Measurements from ENCODE around the gene HOXD13. TPM values are rescaled to one million over a fixed set of nuclear protein-coding genes. Genes with fewer than 3 reads are reported as not detected.

Gene HOXD13
- total and polyA plus RNA-seq, 2 donors (not counting 1 experiment from before 2014, with no cell fraction given): not detected

DNA sequence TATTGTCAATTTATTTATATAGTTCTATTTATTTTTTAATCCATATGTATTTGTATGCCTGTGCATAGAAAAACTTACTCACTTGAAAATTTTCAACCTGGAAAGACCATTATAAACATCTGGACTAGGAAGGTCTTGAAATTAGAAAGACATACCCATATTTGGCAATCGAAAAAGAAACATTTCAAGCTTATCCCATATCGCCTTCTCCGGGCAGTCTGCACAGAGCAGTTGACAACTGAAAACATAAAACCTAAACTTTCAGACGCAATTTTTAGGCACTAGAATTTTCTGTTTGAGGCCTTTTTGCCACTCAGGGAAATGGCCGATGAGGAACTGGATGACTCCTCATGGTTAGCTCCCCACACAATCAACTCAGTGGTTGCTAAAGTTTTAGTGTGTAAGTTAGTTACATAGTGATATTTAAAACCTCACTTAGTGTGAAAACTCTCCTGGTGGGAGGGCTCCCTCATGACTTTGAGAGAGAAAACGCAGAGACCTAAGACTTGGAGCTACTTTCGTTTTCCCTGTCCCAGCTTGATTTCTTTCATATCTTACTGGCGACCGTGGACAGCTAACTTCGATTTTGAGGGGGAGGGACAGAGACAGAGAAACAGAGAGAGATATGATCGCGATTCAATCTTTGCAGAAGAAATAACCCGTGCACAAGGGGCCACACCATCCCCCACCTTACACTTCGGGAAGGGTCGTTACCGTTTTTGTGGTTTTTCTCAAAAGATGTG is 3.9 kb downstream of the HOXD13 start:
- Histone ChIP-seq H3K4me1 (ENCODE audit: control insufficient read depth, extremely low read depth, insufficient read depth, low read length) (no peaks in the 10 kb centered on the region), H2AFZ (ENCODE audit: low read length) (no peak overlapping the region), H3K9me3 (ENCODE audit: control insufficient read depth, insufficient read depth, low read depth, low read length) (no peaks in the 10 kb centered on the region), H4K20me1 (ENCODE audit: control insufficient read depth, extremely low read depth, insufficient read depth, low read length) (no peaks in the 10 kb centered on the region), H3K36me3 (ENCODE audit: control insufficient read depth, insufficient read depth, low read length) (no peaks in the 10 kb centered on the region), H3K27me3 (ENCODE audit: control insufficient read depth, insufficient read depth, low read length) (peaks cover 86% of the 10 kb centered on the region), H3K9ac (ENCODE audit: insufficient read depth, low read length) (no peak overlapping the region), H3K79me2 (ENCODE audit: control insufficient read depth, insufficient read depth, low read length) (no peaks in the 10 kb centered on the region), H3K4me2 (ENCODE audit: extremely low read depth, insufficient read depth, low read length) (peak overlapping the region; percentile 85), H3K4me3 (replicated peaks in 1 of 4; ENCODE audit: control extremely low read depth in 1 of 4, insufficient read depth in 1 of 4, low read depth in 3 of 4, low read length in 4 of 4) (peak overlapping the region; percentile 36 to 53 (median 44)), H3K27ac (ENCODE audit: insufficient read depth, low read length) (no peak overlapping the region)
- no peak for DNase-seq (ENCODE audit: low read depth in 2 of 2)
- TF ChIP-seq CTCF (conservative IDR thresholded peaks at IDR 0.05 in 1 of 2, IDR thresholded peaks at IDR 0.05 in 1 of 2; ENCODE audit: low read depth in 1 of 2, low read length in 2 of 2): no peak
- TF ChIP-seq EZH2 (IDR thresholded peaks at IDR 0.05; ENCODE audit: low read length, missing control alignments): no peak

- Histone ChIP-seq H3K4me3 (replicated peaks in 1 of 4; ENCODE audit: control extremely low read depth in 1 of 4, insufficient read depth in 1 of 4, low read depth in 3 of 4, low read length in 4 of 4) (peak overlapping the region; percentile 36 to 53 (median 44)), H3K9me3 (ENCODE audit: control insufficient read depth, insufficient read depth, low read depth, low read length) (no peaks in the 10 kb centered on the region), H3K36me3 (ENCODE audit: control insufficient read depth, insufficient read depth, low read length) (no peaks in the 10 kb centered on the region), H3K4me2 (ENCODE audit: extremely low read depth, insufficient read depth, low read length) (peak overlapping the region; percentile 85), H2AFZ (ENCODE audit: low read length) (peak overlapping the region; percentile 39), H4K20me1 (ENCODE audit: control insufficient read depth, extremely low read depth, insufficient read depth, low read length) (no peaks in the 10 kb centered on the region), H3K79me2 (ENCODE audit: control insufficient read depth, insufficient read depth, low read length) (no peaks in the 10 kb centered on the region), H3K4me1 (ENCODE audit: control insufficient read depth, extremely low read depth, insufficient read depth, low read length) (no peaks in the 10 kb centered on the region), H3K9ac (ENCODE audit: insufficient read depth, low read length) (no peak overlapping the region), H3K27me3 (ENCODE audit: control insufficient read depth, insufficient read depth, low read length) (peaks cover 85% of the 10 kb centered on the region), H3K27ac (ENCODE audit: insufficient read depth, low read length) (no peak overlapping the region)
- peak; percentile 33 to 66 for DNase-seq (ENCODE audit: low read depth in 2 of 2)
- TF ChIP-seq CTCF (conservative IDR thresholded peaks at IDR 0.05 in 1 of 2, IDR thresholded peaks at IDR 0.05 in 1 of 2; ENCODE audit: low read depth in 1 of 2, low read length in 2 of 2): peak; percentile 82 to 92
- TF ChIP-seq EZH2 (IDR thresholded peaks at IDR 0.05; ENCODE audit: low read length, missing control alignments): no peak
These were observed 4.7 kb downstream of the HOXD13 start for GRCh38 chr2:176096986-176097819.

- H3K79me2 ChIP-seq (ENCODE audit: control insufficient read depth, insufficient read depth, low read length): no peaks in the 10 kb centered on the region
- no peaks in the 10 kb centered on the region for H3K4me1 ChIP-seq (ENCODE audit: control insufficient read depth, extremely low read depth, insufficient read depth, low read length)
- H3K4me2 ChIP-seq (ENCODE audit: extremely low read depth, insufficient read depth, low read length): peak overlapping the region; percentile 32
- no peak overlapping the region for H3K9ac ChIP-seq (ENCODE audit: insufficient read depth, low read length)
- no peaks in the 10 kb centered on the region for H3K36me3 ChIP-seq (ENCODE audit: control insufficient read depth, insufficient read depth, low read length)
- no peak overlapping the region for H2AFZ ChIP-seq (ENCODE audit: low read length)
- H3K27ac ChIP-seq (ENCODE audit: insufficient read depth, low read length): no peak overlapping the region
- peaks cover 90% of the 10 kb centered on the region for H3K27me3 ChIP-seq (ENCODE audit: control insufficient read depth, insufficient read depth, low read length)
- H4K20me1 ChIP-seq (ENCODE audit: control insufficient read depth, extremely low read depth, insufficient read depth, low read length): no peaks in the 10 kb centered on the region
- H3K4me3 ChIP-seq (replicated peaks in 1 of 4; ENCODE audit: control extremely low read depth in 1 of 4, insufficient read depth in 1 of 4, low read depth in 3 of 4, low read length in 4 of 4): peak overlapping the region in 1 of 4 experiments; percentile 53
- no peak for DNase-seq (ENCODE audit: low read depth in 2 of 2)
- no peaks in the 10 kb centered on the region for H3K9me3 ChIP-seq (ENCODE audit: control insufficient read depth, insufficient read depth, low read depth, low read length)
- TF ChIP-seq CTCF (conservative IDR thresholded peaks at IDR 0.05 in 1 of 2, IDR thresholded peaks at IDR 0.05 in 1 of 2; ENCODE audit: low read depth in 1 of 2, low read length in 2 of 2): no peak
- peak; percentile 89 for TF ChIP-seq EZH2 (IDR thresholded peaks at IDR 0.05; ENCODE audit: low read length, missing control alignments)
These were observed 5.4 kb downstream of the HOXD13 start for GRCh38 chr2:176097820-176098365.

Measured in fibroblast of lung (primary cell).